NK-92 treated with Interleukin-12 subunit alpha and Interleukin-12 subunit beta, amount 100 ng/mL, for 24 hours (cell line): ENCODE results near the gene RAB7A.
"Not testable (repeated sequence)": the region's sequence is repeated elsewhere in the genome, so short reads cannot be mapped to it uniquely, and the experiment has no call there.

Source experiments
- DNase-seq: peaks from one replicate; lab custom pipeline; 2025; lab: John Stamatoyannopoulos, UW

RAB7A gene

GRCh38 chr3:128820252-128820839, 94.4 kb downstream of the RAB7A start:
- no peak for DNase-seq

GRCh38 chr3:128823008-128823407, 97.0 kb downstream of the RAB7A start:
- no peak for DNase-seq

GRCh38 chr3:128823631-128824030, 97.6 kb downstream of the RAB7A start:
- DNase-seq: no peak

- no peak for DNase-seq
These were observed 98.3 kb downstream of the RAB7A start for GRCh38 chr3:128824132-128824850.

GRCh38 chr3:128825117-128825725, 99.2 kb downstream of the RAB7A start:
- no peak for DNase-seq

GRCh38 chr3:128829087-128829486, 103.1 kb downstream of the RAB7A start:
- DNase-seq: not testable (repeated sequence)

GRCh38 chr3:128829925-128830625, 104.1 kb downstream of the RAB7A start:
- DNase-seq: not testable (repeated sequence)

GRCh38 chr3:128830762-128831161, 104.8 kb downstream of the RAB7A start:
- not testable (repeated sequence) for DNase-seq

GRCh38 chr3:128832979-128833378, 107.0 kb downstream of the RAB7A start:
- DNase-seq: not testable (repeated sequence)

GRCh38 chr3:128835096-128835495, 109.1 kb downstream of the RAB7A start:
- no peak for DNase-seq

GRCh38 chr3:128841926-128842920, 116.2 kb downstream of the RAB7A start:
- DNase-seq: no peak

GRCh38 chr3:128844502-128844901, 118.5 kb downstream of the RAB7A start:
- no peak for DNase-seq

- DNase-seq: no peak
These were observed 119.3 kb downstream of the RAB7A start for GRCh38 chr3:128845119-128845777.

- DNase-seq: no peak
These were observed 119.9 kb downstream of the RAB7A start for GRCh38 chr3:128845778-128846485.

- DNase-seq: no peak
These were observed 120.5 kb downstream of the RAB7A start for GRCh38 chr3:128846486-128846891.

- DNase-seq: no peak
These were observed 121.8 kb downstream of the RAB7A start for GRCh38 chr3:128847666-128848370.

- DNase-seq: no peak
These were observed 123.0 kb downstream of the RAB7A start for GRCh38 chr3:128848936-128849335.

GRCh38 chr3:128849911-128850455, 124.0 kb downstream of the RAB7A start:
- no peak for DNase-seq

- DNase-seq: no peak
These were observed 124.6 kb downstream of the RAB7A start for GRCh38 chr3:128850544-128850943.
